Gastrocnemius medialis (tissue), 4 donors: ENCODE results near the gene OR2M5. TPM values are rescaled to one million over a fixed set of nuclear protein-coding genes. Genes with fewer than 3 reads are reported as not detected.

Experiments
- ATAC-seq, 2 donors: fragments of 150-250 bp; one replicate each; pipeline ENCODE4 v1.9.1; 2016
- DNase-seq, 2 donors: peaks; one replicate each; pipeline ENCODE4 v3.0.0-alpha.2; 2019
- H3K27ac ChIP-seq, 4 donors: fragments of 200-600 bp; sonication (generic); 1 replicate in 1 of 4; 2 replicates in 3 of 4; pipeline ENCODE4 v1.5.1; 2016 to 2018; ENCODE audit warnings: mild to moderate bottlenecking in 2 of 4, moderate library complexity in 1 of 4
- H3K27me3 ChIP-seq, 3 donors: fragments of 200-600 bp; sonication (generic) in 2 of 3; 1 replicate in 1 of 3; 2 replicates in 2 of 3; pipeline versions ENCODE4 v1.5.1 to v1.6.0; 2016 to 2019; ENCODE audit warnings: mild to moderate bottlenecking in 1 of 3, moderate library complexity in 1 of 3
- H3K36me3 ChIP-seq, 2 donors: fragments of 200-600 bp; sonication (generic) in 1 of 2; one replicate each; pipeline ENCODE4 v1.5.1; 2017 to 2018
- H3K4me1 ChIP-seq, 2 donors: fragments of 200-600 bp; sonication (generic) in 1 of 2; one replicate each; pipeline ENCODE4 v1.5.1; 2016 to 2017; ENCODE audit warnings: mild to moderate bottlenecking in 2 of 2
- H3K4me3 ChIP-seq, 4 donors: fragments of 200-600 bp; sonication (generic) in 3 of 4; 1 replicate in 1 of 4; 2 replicates in 3 of 4; pipeline ENCODE4 v1.5.1; 2016 to 2019; ENCODE audit warnings: mild to moderate bottlenecking in 2 of 4
- H3K9me3 ChIP-seq, 3 donors: fragments of 200-600 bp; sonication (generic) in 2 of 3; 1 replicate in 1 of 3; 2 replicates in 2 of 3; pipeline ENCODE4 v1.5.1; 2016 to 2019
- CTCF ChIP-seq, 5 experiments: fragments of 450-650 bp in 3 of 5; fragments of 200-600 bp in 2 of 5; sonication (generic) in 2 of 5; IDR thresholded peaks in 4 of 5; conservative IDR thresholded peaks in 1 of 5; 1 replicate in 4 of 5; 2 replicates in 1 of 5; pipeline ENCODE4 v1.5.1; 2016 to 2019; ENCODE audit warnings: antibody characterized with exemption in 5 of 5, mild to moderate bottlenecking in 3 of 5, moderate library complexity in 3 of 5
- POLR2A ChIP-seq, 2 donors: fragments of 450-650 bp; IDR thresholded peaks; one replicate each; pipeline ENCODE4 v1.6.1; 2017; ENCODE audit warnings: antibody characterized with exemption in 2 of 2, mild to moderate bottlenecking in 2 of 2, moderate library complexity in 2 of 2
- in situ Hi-C, 4 donors: fragments of 200-750 bp; cut with MboI; loops; one replicate each; pipeline versions ENCODE4 v1.15.0 to v1.8.0; 2017; ENCODE audit warnings: low sequenced_read_pairs in 4 of 4
- intact Hi-C: fragments of 100-400 bp; cut with DNase I; formaldehyde crosslinking; loops from one replicate; pipeline ENCODE4 v1.15.1; 2023; ENCODE audit warnings: low total_unique reads
- total RNA-seq, 4 donors: library from RNA; depleted of rRNA; stranded (reverse); fragments of >200 nt; gene quantifications; one replicate each; pipeline versions ENCODE4 v1.1.0 to v1.2.3, GENCODE V29; 2016

The OR2M5 gene
- total RNA-seq, 4 donors from 2014 or later = not detected

- no peak for DNase-seq
- ATAC-seq = no peak
- H3K27ac ChIP-seq = no peak overlapping the region
- in situ Hi-C loops = no loop called here
- no peaks in the 10 kb centered on the region for H3K27me3 ChIP-seq
- no peak overlapping the region for H3K4me3 ChIP-seq
- no peaks in the 10 kb centered on the region for H3K9me3 ChIP-seq
- intact Hi-C loops = no loop called here
- no peaks in the 10 kb centered on the region for H3K36me3 ChIP-seq
- no peaks in the 10 kb centered on the region for H3K4me1 ChIP-seq
- TF ChIP-seq CTCF (IDR thresholded peaks at IDR 0.05 in 4 of 5, conservative IDR thresholded peaks at IDR 0.05 in 1 of 5) (no peak), POLR2A (IDR thresholded peaks at IDR 0.05) (no peak)
Observed at GRCh38 chr1:248155927-248156326, 11.0 kb downstream of the OR2M5 start.

DNA sequence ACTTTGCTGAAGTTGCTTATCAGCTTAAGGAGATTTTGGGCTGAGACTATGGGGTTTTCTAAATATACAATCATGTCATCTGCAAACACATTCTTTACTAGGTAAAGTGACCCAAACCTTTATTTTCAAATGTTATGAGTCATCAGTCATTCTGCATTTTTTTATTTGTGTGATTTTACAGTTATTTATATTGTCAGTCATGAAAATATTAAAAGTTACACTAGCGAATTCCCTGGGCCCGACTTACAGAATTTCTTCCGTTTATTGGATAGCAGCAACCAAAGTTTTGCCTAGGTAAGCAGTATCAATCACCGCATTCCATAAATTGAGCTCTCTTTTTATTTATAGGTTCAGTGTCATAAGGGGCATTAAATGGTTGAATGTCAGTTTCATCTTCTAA is 13.8 kb downstream of the OR2M5 start:
- no peak for TF ChIP-seq POLR2A (IDR thresholded peaks at IDR 0.05)
- no peak for TF ChIP-seq CTCF (IDR thresholded peaks at IDR 0.05 in 4 of 5, conservative IDR thresholded peaks at IDR 0.05 in 1 of 5)
- intact Hi-C loops (no loop called here), in situ Hi-C loops (no loop called here)
- H3K36me3 ChIP-seq = no peaks in the 10 kb centered on the region
- ATAC-seq (no peak), DNase-seq (no peak)
- H3K9me3 ChIP-seq = no peaks in the 10 kb centered on the region
- H3K4me3 ChIP-seq = no peak overlapping the region
- H3K4me1 ChIP-seq = no peaks in the 10 kb centered on the region
- no peak overlapping the region for H3K27ac ChIP-seq
- H3K27me3 ChIP-seq = no peaks in the 10 kb centered on the region

- ATAC-seq (no peak), DNase-seq (no peak)
- in situ Hi-C loops = no loop called here
- TF ChIP-seq POLR2A (IDR thresholded peaks at IDR 0.05) (no peak), CTCF (IDR thresholded peaks at IDR 0.05 in 4 of 5, conservative IDR thresholded peaks at IDR 0.05 in 1 of 5) (no peak)
- intact Hi-C loops = no loop called here
- H3K4me3 ChIP-seq = no peak overlapping the region
- no peaks in the 10 kb centered on the region for H3K4me1 ChIP-seq
- no peak overlapping the region for H3K27ac ChIP-seq
- no peaks in the 10 kb centered on the region for H3K36me3 ChIP-seq
- no peaks in the 10 kb centered on the region for H3K27me3 ChIP-seq
- H3K9me3 ChIP-seq = no peaks in the 10 kb centered on the region
Observed at GRCh38 chr1:248164031-248164430, 19.1 kb downstream of the OR2M5 start.

DNA sequence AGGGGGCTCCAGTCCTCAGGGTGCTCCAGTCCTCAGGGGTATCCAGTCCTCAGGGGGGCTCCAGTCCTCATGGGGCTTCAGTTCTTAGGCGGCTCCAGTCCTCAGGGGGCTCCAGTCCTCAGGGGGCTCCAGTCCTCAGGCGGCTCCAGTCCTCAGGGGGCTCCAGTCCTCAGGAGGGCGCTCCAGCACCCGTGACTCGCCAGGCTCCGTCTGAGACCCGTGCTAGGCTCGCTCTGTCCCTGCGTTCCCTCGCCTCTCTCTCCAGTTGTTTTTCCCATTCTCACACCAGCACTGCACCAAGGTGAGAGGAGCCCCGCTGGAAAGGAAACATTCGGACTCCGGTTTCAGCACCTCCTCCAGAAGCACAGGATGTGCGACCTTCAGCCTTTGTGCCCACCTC is 20.2 kb downstream of the OR2M5 start:
- no peaks in the 10 kb centered on the region for H3K27me3 ChIP-seq
- intact Hi-C loops = no loop called here
- no peaks in the 10 kb centered on the region for H3K36me3 ChIP-seq
- no peak overlapping the region for H3K27ac ChIP-seq
- no peaks in the 10 kb centered on the region for H3K9me3 ChIP-seq
- no peak for DNase-seq
- H3K4me1 ChIP-seq = no peaks in the 10 kb centered on the region
- in situ Hi-C loops = no loop called here
- ATAC-seq = no peak
- no peak overlapping the region for H3K4me3 ChIP-seq
- TF ChIP-seq CTCF (IDR thresholded peaks at IDR 0.05 in 4 of 5, conservative IDR thresholded peaks at IDR 0.05 in 1 of 5) (no peak), POLR2A (IDR thresholded peaks at IDR 0.05) (no peak)

- no peak within 1 kb of the TSS for H3K4me3 ChIP-seq
- in situ Hi-C loops = no loop called here
Observed at GRCh38 chr1:248174521-248174920, 29.6 kb downstream of the OR2M5 start, which contains the start of gene OR2M2. TSS of gene OR2M2 (plus strand) at chr1:248174821. CDS start at chr1:248179986, 5,165 bp downstream.

More at GRCh38 chr1:248174521-248174920, 29.6 kb downstream of the OR2M5 start, which contains the start of gene OR2M2:
- H3K36me3 ChIP-seq = no peaks in the 10 kb centered on the region
- ATAC-seq (no peak), DNase-seq (no peak)
- H3K4me1 ChIP-seq = no peaks in the 10 kb centered on the region
- intact Hi-C loops = no loop called here
- H3K27ac ChIP-seq = no peak within 1 kb of the TSS
- no peaks in the 10 kb centered on the region for H3K9me3 ChIP-seq
- no peaks in the 10 kb centered on the region for H3K27me3 ChIP-seq
- TF ChIP-seq POLR2A (IDR thresholded peaks at IDR 0.05) (no peak), CTCF (IDR thresholded peaks at IDR 0.05 in 4 of 5, conservative IDR thresholded peaks at IDR 0.05 in 1 of 5) (no peak)
